PC-3 (cell line): ENCODE measurements around the gene RAD50. TPM values are rescaled to one million over a fixed set of nuclear protein-coding genes. Genes with fewer than 3 reads are reported as not detected.

Source experiments
- ATAC-seq: fragments of 200-7000 bp; cut with Tn5 transposase; 2 replicates; pipeline ENCODE4 v1.9.1; 2020; ENCODE audit warnings: mild to moderate bottlenecking, moderate library complexity
- BruUV-seq: library from RNA; stranded (reverse); fragments of 400-500 nt; replicated peaks from 2 replicates; lab custom pipeline; 2021; lab: Mats Ljungman, UMichigan
- CTCF ChIA-PET: fragments of 300-600 bp; sonication (Branson Sonifier 250); formaldehyde crosslinking; loops from one replicate; lab custom pipeline; 2022; ENCODE audit warnings: antibody characterized with exemption; lab: Charles Lee
- POLR2A ChIA-PET: fragments of 300-600 bp; sonication (Branson Sonifier 250); formaldehyde crosslinking; loops from one replicate; lab custom pipeline; 2022; ENCODE audit warnings: antibody characterized with exemption; ENCODE audit not compliant: unreplicated experiment; lab: Charles Lee
- DNase-seq: peaks from one replicate; pipeline ENCODE4 v3.0.0-alpha.2; 2015
- H2AFZ ChIP-seq: fragments of 300-600 bp; sonication (generic); 2 replicates; pipeline ENCODE4 v1.6.0; 2016; ENCODE audit warnings: antibody characterized with exemption, low read length
- H3F3A ChIP-seq: fragments of 300-600 bp; sonication (generic); one replicate; pipeline ENCODE4 v1.6.0; 2017; ENCODE audit warnings: antibody characterized with exemption, low read length, control low read depth, mild to moderate bottlenecking; ENCODE audit not compliant: unreplicated experiment
- H3K27ac ChIP-seq: fragments of 300-600 bp; sonication (generic); 2 replicates; pipeline ENCODE4 v1.5.1; 2016; ENCODE audit warnings: mild to moderate bottlenecking, low read length
- H3K27me3 ChIP-seq: fragments of 300-600 bp; sonication (generic); 2 replicates; pipeline ENCODE4 v1.6.1; 2016; ENCODE audit warnings: low read length, mixed read lengths
- H3K36me3 ChIP-seq: fragments of 300-600 bp; sonication (generic); 2 replicates; pipeline ENCODE4 v1.6.1; 2016; ENCODE audit warnings: low read depth, mixed run types, low read length, mixed read lengths
- H3K4me1 ChIP-seq: fragments of 300-600 bp; sonication (generic); 2 replicates; pipeline ENCODE4 v1.5.1; 2016; ENCODE audit warnings: low read length; ENCODE audit not compliant: insufficient read depth
- H3K4me2 ChIP-seq: fragments of 300-600 bp; sonication (generic); 2 replicates; pipeline ENCODE4 v1.6.0; 2016; ENCODE audit warnings: low read length
- H3K4me3 ChIP-seq: fragments of 300-600 bp; sonication (generic); 2 replicates; pipeline ENCODE4 v1.5.1; 2016; ENCODE audit warnings: mild to moderate bottlenecking, low read length, mixed read lengths
- H3K79me2 ChIP-seq: fragments of 300-600 bp; sonication (generic); 2 replicates; pipeline ENCODE4 v1.6.1; 2017; ENCODE audit warnings: low read length, mixed read lengths
- H3K9ac ChIP-seq: fragments of 300-600 bp; sonication (generic); 2 replicates; pipeline ENCODE4 v1.6.0; 2016; ENCODE audit warnings: mild to moderate bottlenecking, low read length
- H3K9me2 ChIP-seq: fragments of 300-600 bp; sonication (generic); replicated peaks from 2 replicates; pipeline ENCODE4 v1.6.1; 2016; ENCODE audit warnings: mixed run types, low read length, mixed read lengths
- H3K9me3 ChIP-seq: fragments of 300-600 bp; sonication (generic); 2 replicates; pipeline ENCODE4 v1.6.1; 2016; ENCODE audit warnings: low read length, mixed read lengths
- H4K20me1 ChIP-seq: fragments of 300-600 bp; sonication (generic); 2 replicates; pipeline ENCODE4 v1.6.1; 2016; ENCODE audit warnings: low read length, mixed read lengths
- EZH2 ChIP-seq: fragments of 300-600 bp; sonication (generic); IDR thresholded peaks from one replicate; pipeline ENCODE4 v1.6.1; 2017; ENCODE audit warnings: antibody characterized with exemption, mild to moderate bottlenecking, low read length; ENCODE audit not compliant: unreplicated experiment
- EZH2phosphoT487 ChIP-seq: fragments of 300-600 bp; sonication (generic); IDR thresholded peaks from 2 replicates; pipeline ENCODE4 v1.6.1; 2018; ENCODE audit warnings: mild to moderate bottlenecking, antibody characterized with exemption, low read length, borderline replicate concordance
- intact Hi-C: fragments of 100-400 bp; cut with micrococcal nuclease; formaldehyde crosslinking; loops from 2 replicates; pipeline ENCODE4 v1.9.0; 2023
- total RNA-seq: library from RNA; depleted of rRNA; stranded (reverse); fragments of >200 nt; gene quantifications from 2 replicates; pipeline ENCODE4 v1.2.3, GENCODE V29; 2014
- TF ChIP-seq, protein P1 (sequence below): fragments of 300-600 bp; sonication (generic); conservative IDR thresholded peaks from 2 replicates; pipeline ENCODE4 v1.5.1; 2017; ENCODE audit warnings: antibody characterized with exemption, low read depth, mild to moderate bottlenecking, low read length

The RAD50 gene
- total RNA-seq, 1 experiment from 2014 or later: 6.7 TPM

GRCh38 chr5:132622608-132623007 lies 65.8 kb downstream of the RAD50 start:
- BruUV-seq: no TSS peak
- no peaks in the 10 kb centered on the region for H3K27me3 ChIP-seq
- no peak overlapping the region for H3K9ac ChIP-seq
- no peak overlapping the region for H3K4me3 ChIP-seq
- TF ChIP-seq, protein P1, sequence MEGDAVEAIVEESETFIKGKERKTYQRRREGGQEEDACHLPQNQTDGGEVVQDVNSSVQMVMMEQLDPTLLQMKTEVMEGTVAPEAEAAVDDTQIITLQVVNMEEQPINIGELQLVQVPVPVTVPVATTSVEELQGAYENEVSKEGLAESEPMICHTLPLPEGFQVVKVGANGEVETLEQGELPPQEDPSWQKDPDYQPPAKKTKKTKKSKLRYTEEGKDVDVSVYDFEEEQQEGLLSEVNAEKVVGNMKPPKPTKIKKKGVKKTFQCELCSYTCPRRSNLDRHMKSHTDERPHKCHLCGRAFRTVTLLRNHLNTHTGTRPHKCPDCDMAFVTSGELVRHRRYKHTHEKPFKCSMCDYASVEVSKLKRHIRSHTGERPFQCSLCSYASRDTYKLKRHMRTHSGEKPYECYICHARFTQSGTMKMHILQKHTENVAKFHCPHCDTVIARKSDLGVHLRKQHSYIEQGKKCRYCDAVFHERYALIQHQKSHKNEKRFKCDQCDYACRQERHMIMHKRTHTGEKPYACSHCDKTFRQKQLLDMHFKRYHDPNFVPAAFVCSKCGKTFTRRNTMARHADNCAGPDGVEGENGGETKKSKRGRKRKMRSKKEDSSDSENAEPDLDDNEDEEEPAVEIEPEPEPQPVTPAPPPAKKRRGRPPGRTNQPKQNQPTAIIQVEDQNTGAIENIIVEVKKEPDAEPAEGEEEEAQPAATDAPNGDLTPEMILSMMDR: no peak
- TF ChIP-seq EZH2phosphoT487: no peak
- TF ChIP-seq EZH2: no peak
- H2AFZ ChIP-seq: no peak overlapping the region
- no peaks in the 10 kb centered on the region for H3K79me2 ChIP-seq
- H3K36me3 ChIP-seq: no peaks in the 10 kb centered on the region
- ATAC-seq (no peak), DNase-seq (no peak)
- no peak overlapping the region for H3K4me2 ChIP-seq
- intact Hi-C loops: no loop called here
- H3K27ac ChIP-seq: no peak overlapping the region
- H4K20me1 ChIP-seq: no peaks in the 10 kb centered on the region
- H3K4me1 ChIP-seq: no peaks in the 10 kb centered on the region
- POLR2A ChIA-PET: no interaction called here
- CTCF ChIA-PET: no interaction called here
- no peaks in the 10 kb centered on the region for H3K9me2 ChIP-seq
- H3K9me3 ChIP-seq: no peaks in the 10 kb centered on the region
- no peaks in the 10 kb centered on the region for H3F3A ChIP-seq

DNA sequence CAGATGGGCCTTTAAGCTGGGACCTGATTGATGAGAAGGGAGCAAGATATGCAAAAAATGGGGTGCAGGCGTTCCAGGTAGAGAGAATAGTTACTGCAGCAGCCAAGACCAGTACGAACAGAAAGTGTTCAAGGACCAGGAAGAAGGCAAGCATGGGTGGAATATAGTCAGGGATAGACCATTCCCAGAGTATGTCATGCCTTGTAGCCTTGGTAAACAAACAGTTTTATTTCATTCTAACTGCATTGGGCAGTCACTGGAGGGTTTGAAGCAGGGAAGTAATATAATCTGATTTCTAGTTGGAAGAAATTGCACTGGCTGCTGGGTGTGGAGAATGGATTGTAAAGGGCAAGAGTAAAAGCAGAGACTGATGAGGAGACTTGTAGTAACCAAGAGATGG lies 70.7 kb downstream of the RAD50 start:
- intact Hi-C loops: no loop called here
- no TSS peak for BruUV-seq
- Histone ChIP-seq H3K36me3 (no peaks in the 10 kb centered on the region), H3K27me3 (no peaks in the 10 kb centered on the region), H3K9me2 (no peaks in the 10 kb centered on the region), H3K4me2 (no peak overlapping the region), H2AFZ (no peak overlapping the region), H3K79me2 (no peaks in the 10 kb centered on the region), H3K27ac (no peak overlapping the region), H3K9me3 (no peaks in the 10 kb centered on the region), H3K4me1 (no peaks in the 10 kb centered on the region), H3K4me3 (no peak overlapping the region), H3K9ac (no peak overlapping the region), H4K20me1 (no peaks in the 10 kb centered on the region), H3F3A (no peaks in the 10 kb centered on the region)
- no peak for TF ChIP-seq EZH2phosphoT487
- TF ChIP-seq, protein P1: no peak
- TF ChIP-seq EZH2: no peak
- CTCF ChIA-PET: no interaction called here
- POLR2A ChIA-PET: no interaction called here
- DNase-seq (no peak), ATAC-seq (no peak)

- H3K4me3 ChIP-seq: no peak overlapping the region
- CTCF ChIA-PET: no interaction called here
These were observed 72.0 kb downstream of the RAD50 start for GRCh38 chr5:132628814-132629213.

More at GRCh38 chr5:132628814-132629213, 72.0 kb downstream of the RAD50 start:
- Histone ChIP-seq H3K4me2 (no peak overlapping the region), H3K27ac (no peak overlapping the region), H3K27me3 (no peaks in the 10 kb centered on the region), H3K36me3 (no peaks in the 10 kb centered on the region), H3K9ac (no peak overlapping the region), H2AFZ (no peak overlapping the region), H3K9me2 (no peaks in the 10 kb centered on the region), H3K79me2 (no peaks in the 10 kb centered on the region), H3K4me1 (no peaks in the 10 kb centered on the region), H3K9me3 (no peaks in the 10 kb centered on the region), H3F3A (no peaks in the 10 kb centered on the region), H4K20me1 (no peaks in the 10 kb centered on the region)
- intact Hi-C loops: no loop called here
- DNase-seq: no peak
- no TSS peak for BruUV-seq
- TF ChIP-seq EZH2phosphoT487: no peak
- no peak for TF ChIP-seq EZH2
- TF ChIP-seq, protein P1: no peak
- ATAC-seq: no peak
- POLR2A ChIA-PET: no interaction called here
